Measurements from ENCODE around the gene DPP4. TPM values are rescaled to one million over a fixed set of nuclear protein-coding genes. Genes with fewer than 3 reads are reported as not detected.

The DPP4 gene
- total RNA-seq, 1 donor from 2014 or later = 1.9 TPM

GRCh38 chr2:162092658-162093556, 18.9 kb upstream of the DPP4 start:
- H3K9me3 Mint-ChIP-seq = no peaks in the 10 kb centered on the region
- DNase-seq (no peak), ATAC-seq (ENCODE audit: low read depth) (no peak)
- ChIA-PET POLR2A (no interaction called here), CTCF (no interaction called here)
- no peak overlapping the region for H3K4me3 Mint-ChIP-seq
- H3K27ac Mint-ChIP-seq = no peak overlapping the region
- H3K27me3 Mint-ChIP-seq = peaks cover 4% of the 10 kb centered on the region
- intact Hi-C loops (cut with micrococcal nuclease) = no loop called here
- no peaks in the 10 kb centered on the region for H3K4me1 Mint-ChIP-seq
- H3K36me3 Mint-ChIP-seq (ENCODE audit: low read depth) = no peaks in the 10 kb centered on the region
- no peak for TF ChIP-seq CTCF (IDR thresholded peaks at IDR 0.05)

- ChIA-PET CTCF (no interaction called here), POLR2A (no interaction called here)
Measured at GRCh38 chr2:162092008-162092390, 18.0 kb upstream of the DPP4 start.

GRCh38 chr2:162091325-162092007, 17.5 kb upstream of the DPP4 start:
- intact Hi-C loops (cut with micrococcal nuclease) = no loop called here
- H3K27me3 Mint-ChIP-seq = peaks cover 4% of the 10 kb centered on the region
- POLR2A ChIA-PET = no interaction called here
- H3K9me3 Mint-ChIP-seq = no peaks in the 10 kb centered on the region
- H3K27ac Mint-ChIP-seq = no peak overlapping the region
- H3K36me3 Mint-ChIP-seq (ENCODE audit: low read depth) = no peaks in the 10 kb centered on the region
- H3K4me1 Mint-ChIP-seq = no peaks in the 10 kb centered on the region
- ATAC-seq (ENCODE audit: low read depth) (no peak), DNase-seq (no peak)
- CTCF ChIA-PET = no interaction called here
- TF ChIP-seq CTCF (IDR thresholded peaks at IDR 0.05) = no peak
- H3K4me3 Mint-ChIP-seq = no peak overlapping the region

More at GRCh38 chr2:162092008-162092390, 18.0 kb upstream of the DPP4 start:
- Mint-ChIP-seq H3K27me3 (peaks cover 4% of the 10 kb centered on the region), H3K9me3 (no peaks in the 10 kb centered on the region), H3K4me1 (no peaks in the 10 kb centered on the region), H3K36me3 (ENCODE audit: low read depth) (no peaks in the 10 kb centered on the region), H3K4me3 (no peak overlapping the region), H3K27ac (no peak overlapping the region)
- intact Hi-C loops (cut with micrococcal nuclease) = no loop called here
- no peak for DNase-seq
- ATAC-seq (ENCODE audit: low read depth) = no peak
- TF ChIP-seq CTCF (IDR thresholded peaks at IDR 0.05) = no peak

GRCh38 chr2:162090109-162090508, 16.1 kb upstream of the DPP4 start:
- no peak for TF ChIP-seq CTCF (IDR thresholded peaks at IDR 0.05)
- ChIA-PET CTCF (no interaction called here), POLR2A (no interaction called here)
- Mint-ChIP-seq H3K27ac (no peak overlapping the region), H3K4me1 (no peaks in the 10 kb centered on the region), H3K9me3 (no peaks in the 10 kb centered on the region), H3K4me3 (no peak overlapping the region), H3K36me3 (ENCODE audit: low read depth) (no peaks in the 10 kb centered on the region), H3K27me3 (peaks cover 8% of the 10 kb centered on the region)
- intact Hi-C loops (cut with micrococcal nuclease) = no loop called here
- DNase-seq (no peak), ATAC-seq (ENCODE audit: low read depth) (no peak)

- CTCF ChIA-PET = no interaction called here
- ATAC-seq (ENCODE audit: low read depth) = no peak
- Mint-ChIP-seq H3K4me1 (no peaks in the 10 kb centered on the region), H3K36me3 (ENCODE audit: low read depth) (no peaks in the 10 kb centered on the region), H3K9me3 (no peaks in the 10 kb centered on the region), H3K27ac (no peak overlapping the region), H3K27me3 (peaks cover 8% of the 10 kb centered on the region), H3K4me3 (no peak overlapping the region)
- no peak for TF ChIP-seq CTCF (IDR thresholded peaks at IDR 0.05)
- intact Hi-C loops (cut with micrococcal nuclease) = no loop called here
- POLR2A ChIA-PET = no interaction called here
- no peak for DNase-seq
Measured at GRCh38 chr2:162086904-162087303, 12.9 kb upstream of the DPP4 start.
